BLaER1 treated with 17β-estradiol and CSF1 and Interleukin-3, amounts not matched to agents 10 nM and 100 nM (cell line): ENCODE data around the gene FAM107B.

ENCODE experiments used
- H3K27ac ChIP-seq, 11 experiments: shearing (Covaris generic); formaldehyde crosslinking; 2 replicates each; pipeline ENCODE4 v1.8.1; 2022
- H3K27me3 ChIP-seq, 11 experiments: shearing (Covaris generic); formaldehyde crosslinking; 2 replicates each; pipeline ENCODE4 v1.8.1; 2022
- H3K36me3 ChIP-seq, 11 experiments: shearing (Covaris generic); formaldehyde crosslinking; 2 replicates each; pipeline ENCODE4 v1.8.1; 2022
- H3K4me1 ChIP-seq, 10 experiments: shearing (Covaris generic); formaldehyde crosslinking; 2 replicates each; pipeline ENCODE4 v1.8.1; 2022
- H3K4me2 ChIP-seq, 11 experiments: shearing (Covaris generic); formaldehyde crosslinking; 2 replicates each; pipeline ENCODE4 v1.8.1; 2022
- H3K4me3 ChIP-seq, 10 experiments: shearing (Covaris generic); formaldehyde crosslinking; 2 replicates each; pipeline ENCODE4 v1.8.1; 2022
- H3K9ac ChIP-seq, 11 experiments: shearing (Covaris generic); formaldehyde crosslinking; 2 replicates each; pipeline ENCODE4 v1.8.1; 2022
- H3K9me3 ChIP-seq, 11 experiments: shearing (Covaris generic); formaldehyde crosslinking; replicated peaks in 1 of 11; 2 replicates each; pipeline ENCODE4 v1.8.1; 2022
- H4K20me1 ChIP-seq, 11 experiments: shearing (Covaris generic); formaldehyde crosslinking; 2 replicates each; pipeline ENCODE4 v1.8.1; 2022
- Cebpa-rat ChIP-seq, 11 experiments: shearing (Covaris generic); IDR thresholded peaks; 2 replicates each; pipeline ENCODE4 v1.8.1; 2022

FAM107B gene

GRCh38 chr10:14761372-14761771 lies 13.3 kb downstream of the FAM107B start:
- Histone ChIP-seq H3K27ac (no peak overlapping the region), H3K4me2 (peak overlapping the region; percentile 23 to 51 (median 36); a peak in 17 of 22 replicates)

GRCh38 chr10:14758994-14759664 lies 15.6 kb downstream of the FAM107B start:
- no peak for TF ChIP-seq Cebpa-rat (IDR thresholded peaks at IDR 0.05)

More at GRCh38 chr10:14761372-14761771, 13.3 kb downstream of the FAM107B start:
- Histone ChIP-seq H3K9me3 (0 out of 22 replicates have a peak, but pooled peaks cover 0 to 5% (median 0%) of the 10 kb centered on the region in 11 experiments), H3K4me3 (no peak overlapping the region), H3K27me3 (no peaks in the 10 kb centered on the region), H3K36me3 (no peaks in the 10 kb centered on the region), H3K4me1 (peaks cover 8 to 52% (median 41%) of the 10 kb centered on the region in 10 experiments; a peak in 19 of 20 replicates), H4K20me1 (no peaks in the 10 kb centered on the region), H3K9ac (no peak overlapping the region)
- no peak for TF ChIP-seq Cebpa-rat (IDR thresholded peaks at IDR 0.05)

DNA sequence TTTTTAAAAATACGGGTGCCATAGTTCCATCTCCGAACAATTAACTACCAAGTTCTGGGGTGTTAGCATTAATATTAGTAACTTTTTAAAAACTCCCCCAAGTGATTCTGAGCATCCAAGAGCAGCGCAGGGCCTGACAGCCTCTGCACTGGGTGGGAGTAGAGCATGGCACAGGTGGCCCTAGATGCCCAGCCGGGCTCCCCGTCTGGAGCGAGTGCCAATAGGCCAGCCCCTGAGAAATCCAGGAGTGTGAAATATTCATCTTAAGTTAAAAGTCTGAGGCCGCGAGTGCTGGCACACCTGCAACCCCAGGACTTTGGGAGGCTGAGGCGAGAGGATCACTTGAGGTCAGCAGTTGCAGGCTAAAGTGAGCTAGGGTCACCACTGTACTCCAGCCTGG lies 16.2 kb downstream of the FAM107B start:
- Histone ChIP-seq H3K36me3 (no peaks in the 10 kb centered on the region), H3K4me2 (peak overlapping the region in 8 of 11 experiments; percentile 1 to 45 (median 32); a peak in 12 of 22 replicates), H3K27me3 (no peaks in the 10 kb centered on the region), H3K4me1 (peaks cover 8 to 52% (median 41%) of the 10 kb centered on the region in 10 experiments; a peak in 19 of 20 replicates), H4K20me1 (no peaks in the 10 kb centered on the region), H3K27ac (0 out of 22 replicates have a peak overlapping the region, but pooled peaks of 1 of the 11 experiments have one; percentile 12), H3K9me3 (0 out of 22 replicates have a peak, but pooled peaks cover 0 to 5% (median 0%) of the 10 kb centered on the region in 11 experiments), H3K9ac (no peak overlapping the region), H3K4me3 (no peak overlapping the region)
- no peak for TF ChIP-seq Cebpa-rat (IDR thresholded peaks at IDR 0.05)

More at GRCh38 chr10:14758994-14759664, 15.6 kb downstream of the FAM107B start:
- no peak overlapping the region for H3K27ac ChIP-seq
- 0 out of 22 replicates have a peak, but pooled peaks cover 0 to 5% (median 0%) of the 10 kb centered on the region in 11 experiments for H3K9me3 ChIP-seq
- H3K4me3 ChIP-seq: no peak overlapping the region
- H4K20me1 ChIP-seq: no peaks in the 10 kb centered on the region
- peak overlapping the region in 8 of 11 experiments; percentile 19 to 45 (median 34); a peak in 13 of 22 replicates for H3K4me2 ChIP-seq
- no peaks in the 10 kb centered on the region for H3K36me3 ChIP-seq
- no peaks in the 10 kb centered on the region for H3K27me3 ChIP-seq
- peaks cover 8 to 52% (median 41%) of the 10 kb centered on the region in 10 experiments; a peak in 19 of 20 replicates for H3K4me1 ChIP-seq
- no peak overlapping the region for H3K9ac ChIP-seq

DNA sequence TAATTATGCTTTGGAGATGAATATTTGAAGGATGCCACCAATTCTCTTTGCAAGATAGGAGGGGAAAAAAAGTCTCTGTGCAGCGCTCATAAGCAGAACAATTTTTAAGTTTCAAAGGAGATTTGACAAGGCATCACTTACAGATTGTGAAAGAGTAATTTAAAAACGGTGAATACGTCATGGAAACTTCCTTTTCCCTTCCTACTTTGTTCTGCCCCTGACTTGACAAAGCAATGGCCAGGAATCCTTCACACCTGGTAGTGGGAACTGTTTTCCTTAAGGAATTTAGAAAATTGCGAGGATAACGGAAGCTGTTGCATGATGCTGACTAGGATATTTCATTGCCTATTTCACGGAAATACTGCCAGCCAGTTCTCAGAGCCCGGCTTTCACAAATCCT lies 16.7 kb downstream of the FAM107B start:
- Histone ChIP-seq H3K4me2 (peak overlapping the region in 8 of 11 experiments; percentile 1 to 45 (median 32); a peak in 12 of 22 replicates), H3K4me1 (peaks cover 8 to 57% (median 45%) of the 10 kb centered on the region in 10 experiments; a peak in 19 of 20 replicates), H3K9me3 (0 out of 22 replicates have a peak, but pooled peaks cover 0 to 5% (median 0%) of the 10 kb centered on the region in 11 experiments), H3K4me3 (no peak overlapping the region), H4K20me1 (no peaks in the 10 kb centered on the region), H3K36me3 (no peaks in the 10 kb centered on the region), H3K9ac (no peak overlapping the region), H3K27ac (peak overlapping the region in 1 of 11 experiments; percentile 12; a peak in 1 of 22 replicates), H3K27me3 (no peaks in the 10 kb centered on the region)
- no peak for TF ChIP-seq Cebpa-rat (IDR thresholded peaks at IDR 0.05)

GRCh38 chr10:14757394-14757793 lies 17.3 kb downstream of the FAM107B start:
- Histone ChIP-seq H3K4me3 (no peak overlapping the region), H3K36me3 (no peaks in the 10 kb centered on the region), H3K9me3 (0 out of 22 replicates have a peak, but pooled peaks cover 0 to 5% (median 0%) of the 10 kb centered on the region in 11 experiments), H4K20me1 (no peaks in the 10 kb centered on the region), H3K9ac (no peak overlapping the region), H3K4me1 (peaks cover 9 to 63% (median 51%) of the 10 kb centered on the region in 10 experiments), H3K4me2 (peak overlapping the region in 3 of 11 experiments; percentile 25 to 44 (median 40); a peak in 2 of 22 replicates), H3K27ac (no peak overlapping the region), H3K27me3 (no peaks in the 10 kb centered on the region)
- no peak for TF ChIP-seq Cebpa-rat (IDR thresholded peaks at IDR 0.05)

GRCh38 chr10:14753441-14753840 lies 21.3 kb downstream of the FAM107B start:
- H3K36me3 ChIP-seq: no peaks in the 10 kb centered on the region
- no peak for TF ChIP-seq Cebpa-rat (IDR thresholded peaks at IDR 0.05)
- H3K4me3 ChIP-seq: no peak overlapping the region
- no peaks in the 10 kb centered on the region for H3K27me3 ChIP-seq
- peak overlapping the region in 4 of 11 experiments; percentile 0 to 88 (median 81); a peak in 4 of 22 replicates for H3K4me2 ChIP-seq
- H3K9ac ChIP-seq: no peak overlapping the region; a peak in 1 of 22 replicates
- peak overlapping the region in 6 of 11 experiments; percentile 92 to 99 (median 98); a peak in 12 of 22 replicates for H3K27ac ChIP-seq
- H3K4me1 ChIP-seq: peaks cover 41 to 64% (median 58%) of the 10 kb centered on the region in 10 experiments
- no peaks in the 10 kb centered on the region for H4K20me1 ChIP-seq
- 0 out of 22 replicates have a peak, but pooled peaks cover 0 to 5% (median 0%) of the 10 kb centered on the region in 11 experiments for H3K9me3 ChIP-seq

- no peaks in the 10 kb centered on the region for H4K20me1 ChIP-seq
- H3K4me2 ChIP-seq: peak overlapping the region; percentile 62 to 93 (median 86)
- H3K27ac ChIP-seq: peak overlapping the region; percentile 7 to 99 (median 92); a peak in 21 of 22 replicates
- TF ChIP-seq Cebpa-rat (IDR thresholded peaks at IDR 0.05): peak in 1 of 11 experiments; percentile 55; a peak in 4 of 22 replicates
- H3K36me3 ChIP-seq: no peaks in the 10 kb centered on the region
- peak overlapping the region in 9 of 11 experiments; percentile 61 to 92 (median 85); a peak in 19 of 22 replicates for H3K9ac ChIP-seq
- peak overlapping the region in 1 of 10 experiments; percentile 41; a peak in 2 of 20 replicates for H3K4me3 ChIP-seq
- H3K9me3 ChIP-seq: peaks cover 0 to 9% (median 3%) of the 10 kb centered on the region in 11 experiments; a peak in 14 of 22 replicates
- no peaks in the 10 kb centered on the region for H3K27me3 ChIP-seq
- H3K4me1 ChIP-seq: peaks cover 43 to 62% (median 60%) of the 10 kb centered on the region in 10 experiments
Observed at GRCh38 chr10:14751921-14752320, 22.8 kb downstream of the FAM107B start.

- no peaks in the 10 kb centered on the region for H3K36me3 ChIP-seq
Observed at GRCh38 chr10:14751014-14751896, 23.4 kb downstream of the FAM107B start.

More at GRCh38 chr10:14751014-14751896, 23.4 kb downstream of the FAM107B start:
- peak overlapping the region; percentile 62 to 93 (median 86) for H3K4me2 ChIP-seq
- peak overlapping the region; percentile 14 to 99 (median 92); a peak in 21 of 22 replicates for H3K27ac ChIP-seq
- H3K9ac ChIP-seq: peak overlapping the region in 10 of 11 experiments; percentile 24 to 92 (median 83); a peak in 20 of 22 replicates
- no peaks in the 10 kb centered on the region for H4K20me1 ChIP-seq
- peak in 5 of 11 experiments; percentile 46 to 75 (median 73); a peak in 8 of 22 replicates for TF ChIP-seq Cebpa-rat (IDR thresholded peaks at IDR 0.05)
- no peaks in the 10 kb centered on the region for H3K27me3 ChIP-seq
- peaks cover 43 to 62% (median 60%) of the 10 kb centered on the region in 10 experiments for H3K4me1 ChIP-seq
- H3K9me3 ChIP-seq: peaks cover 6 to 16% (median 9%) of the 10 kb centered on the region in 11 experiments; a peak in 17 of 22 replicates
- H3K4me3 ChIP-seq: peak overlapping the region in 7 of 10 experiments; percentile 13 to 48 (median 22); a peak in 8 of 20 replicates
